H9 (cell line): ENCODE results near the gene DENND1C. TPM values are rescaled to one million over a fixed set of nuclear protein-coding genes. Genes with fewer than 3 reads are reported as not detected.

Experiments
- DNase-seq: peaks from one replicate; pipeline ENCODE4 v3.0.0-alpha.2; 2017
- H2AFZ ChIP-seq: one replicate; pipeline ENCODE4 v1.6.1; 2013; ENCODE audit warnings: mild to moderate bottlenecking, low read length, control low read depth, moderate library complexity
- H2AK5ac ChIP-seq: 2 replicates; pipeline ENCODE4 v1.6.1; 2013; ENCODE audit warnings: low read length, control low read depth, mixed read lengths; ENCODE audit not compliant: insufficient read length
- H2BK120ac ChIP-seq: one replicate; pipeline ENCODE4 v1.6.1; 2013; ENCODE audit warnings: low read depth, mild to moderate bottlenecking, low read length, control low read depth, inconsistent platforms; ENCODE audit not compliant: poor library complexity, severe bottlenecking
- H2BK12ac ChIP-seq: 2 replicates; pipeline ENCODE4 v1.6.1; 2013; ENCODE audit warnings: low read length, control low read depth, mixed read lengths, low read depth; ENCODE audit not compliant: insufficient read length
- H2BK15ac ChIP-seq: 2 replicates; pipeline ENCODE4 v1.6.1; 2013; ENCODE audit warnings: low read depth, low read length, control low read depth
- H2BK20ac ChIP-seq: one replicate; pipeline ENCODE4 v1.6.1; 2013; ENCODE audit warnings: low read depth, mild to moderate bottlenecking, low read length, control low read depth, inconsistent platforms; ENCODE audit not compliant: poor library complexity, severe bottlenecking
- H2BK5ac ChIP-seq: 2 replicates; pipeline ENCODE4 v1.6.1; 2013; ENCODE audit warnings: low read length, control low read depth, mixed read lengths; ENCODE audit not compliant: insufficient read length
- H3K14ac ChIP-seq: 2 replicates; pipeline ENCODE4 v1.6.1; 2013; ENCODE audit warnings: low read length, control low read depth; ENCODE audit not compliant: insufficient read depth
- H3K18ac ChIP-seq: 2 replicates; pipeline ENCODE4 v1.6.1; 2013; ENCODE audit warnings: low read depth, mild to moderate bottlenecking, mixed read lengths, low read length, control low read depth; ENCODE audit not compliant: insufficient read length
- H3K23ac ChIP-seq: 2 replicates; pipeline ENCODE4 v1.6.1; 2013; ENCODE audit warnings: low read length, control low read depth, mixed read lengths, low read depth; ENCODE audit not compliant: insufficient read length
- H3K23me2 ChIP-seq: 2 replicates; pipeline ENCODE4 v1.6.1; 2013; ENCODE audit warnings: low read depth, mild to moderate bottlenecking, mixed read lengths, low read length, control low read depth; ENCODE audit not compliant: insufficient read length, poor library complexity, severe bottlenecking
- H3K27ac ChIP-seq: 2 replicates; pipeline ENCODE4 v1.5.1; 2013; ENCODE audit warnings: low read length, control low read depth, mixed read lengths, low read depth; ENCODE audit not compliant: insufficient read length
- H3K27me3 ChIP-seq: 2 replicates; pipeline ENCODE4 v1.6.1; 2013; ENCODE audit warnings: low read length, control low read depth, inconsistent platforms; ENCODE audit not compliant: insufficient read depth
- H3K4ac ChIP-seq: 2 replicates; pipeline ENCODE4 v1.6.1; 2013; ENCODE audit warnings: low read depth, mild to moderate bottlenecking, control low read depth, inconsistent platforms, low read length, moderate library complexity
- H3K4me1 ChIP-seq: 2 replicates; pipeline ENCODE4 v1.6.1; 2013; ENCODE audit warnings: low read length, control low read depth, inconsistent platforms; ENCODE audit not compliant: insufficient read depth
- H3K4me2 ChIP-seq: 2 replicates; pipeline ENCODE4 v1.6.1; 2013; ENCODE audit warnings: low read length, control low read depth, mixed read lengths; ENCODE audit not compliant: insufficient read length, insufficient read depth
- H3K56ac ChIP-seq: 2 replicates; pipeline ENCODE4 v1.6.1; 2013; ENCODE audit warnings: low read depth, mild to moderate bottlenecking, mixed read lengths, low read length, control low read depth; ENCODE audit not compliant: insufficient read length
- H3K79me1 ChIP-seq: 2 replicates; pipeline ENCODE4 v1.6.1; 2013; ENCODE audit warnings: low read depth, mild to moderate bottlenecking, moderate library complexity, low read length, control low read depth, inconsistent platforms; ENCODE audit not compliant: insufficient read depth, poor library complexity, severe bottlenecking
- H3K79me2 ChIP-seq: 2 replicates; pipeline ENCODE4 v1.6.1; 2013; ENCODE audit warnings: low read length, control low read depth, inconsistent platforms; ENCODE audit not compliant: insufficient read depth
- H3K9ac ChIP-seq: 2 replicates; pipeline ENCODE4 v1.6.1; 2013; ENCODE audit warnings: low read length, control low read depth, mixed read lengths; ENCODE audit not compliant: insufficient read length; ENCODE audit errors: extremely low read depth
- H3K9me3 ChIP-seq: one replicate; pipeline ENCODE4 v1.6.1; 2013; ENCODE audit warnings: low read depth, low read length, inconsistent platforms; ENCODE audit not compliant: control insufficient read depth
- H3T11ph ChIP-seq: one replicate; pipeline ENCODE4 v1.6.1; 2013; ENCODE audit warnings: mild to moderate bottlenecking, low read length, control low read depth, inconsistent platforms
- H4K20me1 ChIP-seq: one replicate; pipeline ENCODE4 v1.6.1; 2013; ENCODE audit not compliant: control insufficient read depth, insufficient read length, insufficient read depth
- H4K5ac ChIP-seq: 2 replicates; pipeline ENCODE4 v1.6.1; 2013; ENCODE audit warnings: low read depth, mild to moderate bottlenecking, mixed read lengths, low read length, control low read depth; ENCODE audit not compliant: insufficient read length
- H4K8ac ChIP-seq: replicated peaks from 2 replicates; pipeline ENCODE4 v1.6.1; 2013; ENCODE audit warnings: low read length, control low read depth, mixed read lengths, low read depth; ENCODE audit not compliant: insufficient read length
- H4K91ac ChIP-seq: 2 replicates; pipeline ENCODE4 v1.6.1; 2013; ENCODE audit warnings: low read depth, mild to moderate bottlenecking, moderate library complexity, mixed read lengths, low read length, control low read depth; ENCODE audit not compliant: insufficient read length
- H3K27ac Mint-ChIP-seq, 3 experiments: 2 replicates in 2 of 3; 3 replicates in 1 of 3; pipeline ENCODE4 v1.8.0; 2020 to 2021; ENCODE audit warnings: mixed read lengths in 3 of 3, mild to moderate bottlenecking in 1 of 3, moderate library complexity in 1 of 3
- H3K27me3 Mint-ChIP-seq: 2 replicates; pipeline ENCODE4 v1.8.0; 2021; ENCODE audit warnings: low read depth, mild to moderate bottlenecking, moderate library complexity, mixed read lengths
- H3K36me3 Mint-ChIP-seq, 3 experiments: 2 replicates in 2 of 3; 3 replicates in 1 of 3; pipeline ENCODE4 v1.8.0; 2020 to 2021; ENCODE audit warnings: low read depth in 3 of 3, mixed read lengths in 3 of 3; ENCODE audit not compliant: insufficient read depth in 1 of 3
- H3K4me1 Mint-ChIP-seq, 2 experiments: 2 replicates each; pipeline ENCODE4 v1.8.0; 2020; ENCODE audit warnings: mixed read lengths in 2 of 2
- H3K4me3 Mint-ChIP-seq, 2 experiments: 2 replicates in 1 of 2; 3 replicates in 1 of 2; pipeline ENCODE4 v1.8.0; 2020 to 2021; ENCODE audit warnings: mild to moderate bottlenecking in 2 of 2, mixed read lengths in 2 of 2, moderate library complexity in 1 of 2
- H3K9me3 Mint-ChIP-seq, 2 experiments: 2 replicates in 1 of 2; 3 replicates in 1 of 2; pipeline ENCODE4 v1.8.0; 2020; ENCODE audit warnings: mild to moderate bottlenecking in 2 of 2, mixed read lengths in 2 of 2, moderate library complexity in 1 of 2
- WGBS: extraction: QIAGEN DNeasy Blood & Tissue Kit; methylation state at CpG from one replicate; pipeline ENCODE4 v1.1.7; 2013; ENCODE audit warnings: missing lambda C conversion rate, low lambda C conversion rate, mixed read lengths; ENCODE audit not compliant: insufficient read length; ENCODE audit errors: extremely low coverage; 5-methylcytosine and 5-hydroxymethylcytosine counted together
- total RNA-seq: library from RNA; stranded (reverse); gene quantifications from 2 replicates; pipeline ENCODE4 v1.2.1, GENCODE V29; 2021
- TF ChIP-seq, protein P1 (sequence below): fragments of 200-600 bp; sonication (generic); conservative IDR thresholded peaks from 3 replicates; pipeline ENCODE4 v1.8.0; 2021; ENCODE audit warnings: antibody characterized with exemption, mild to moderate bottlenecking

DENND1C gene
- total RNA-seq, 1 experiment from 2014 or later: 2.4 TPM

DNA sequence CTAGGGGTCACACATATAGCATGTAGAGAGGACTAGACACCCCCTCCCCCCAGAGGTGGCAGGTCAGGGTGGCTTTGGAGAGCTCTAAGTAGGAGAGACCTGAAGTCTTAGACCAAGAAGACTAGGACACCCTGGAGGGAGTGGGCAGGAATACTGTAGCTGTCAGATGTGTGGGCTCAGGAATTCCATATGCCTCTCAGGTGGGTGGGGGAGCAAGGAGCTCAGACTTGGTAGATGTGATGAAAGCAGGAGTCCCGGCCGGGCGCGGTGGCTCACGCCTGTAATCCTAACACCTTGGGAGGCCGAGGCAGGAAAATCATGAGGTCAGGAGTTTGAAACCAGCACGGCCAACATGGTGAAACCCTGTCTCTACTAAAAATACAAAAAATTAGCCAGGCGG is 15.9 kb downstream of the DENND1C start:
- Histone ChIP-seq H2AFZ (no peak overlapping the region), H3K4me1 (no peaks in the 10 kb centered on the region), H3K56ac (no peak overlapping the region), H3K27ac (no peak overlapping the region), H3K18ac (no peak overlapping the region), H3K27me3 (no peaks in the 10 kb centered on the region), H3T11ph (no peak overlapping the region), H4K8ac (no peak overlapping the region), H3K14ac (no peak overlapping the region), H3K23me2 (peaks cover 5% of the 10 kb centered on the region), H2BK20ac (no peak overlapping the region), H3K79me2 (no peaks in the 10 kb centered on the region), H4K91ac (no peak overlapping the region), H4K5ac (no peak overlapping the region), H2AK5ac (no peak overlapping the region), H3K9me3 (no peaks in the 10 kb centered on the region), H3K9ac (no peak overlapping the region), H3K23ac (no peak overlapping the region), H2BK120ac (no peak overlapping the region), H4K20me1 (no peaks in the 10 kb centered on the region), H3K4me2 (no peak overlapping the region), H2BK12ac (no peak overlapping the region), H3K4ac (no peak overlapping the region), H2BK5ac (no peak overlapping the region), H2BK15ac (no peak overlapping the region), H3K79me1 (no peaks in the 10 kb centered on the region)
- Mint-ChIP-seq H3K27me3 (peaks cover 7% of the 10 kb centered on the region), H3K9me3 (no peaks in the 10 kb centered on the region), H3K4me1 (peaks cover 12 to 28% of the 10 kb centered on the region in 2 experiments), H3K36me3 (peaks cover 0 to 31% (median 23%) of the 10 kb centered on the region in 3 experiments; a peak in 5 of 7 replicates), H3K4me3 (peak overlapping the region; percentile 67 to 83; a peak in 3 of 5 replicates), H3K27ac (peak overlapping the region in 1 of 3 experiments; percentile 65; a peak in 1 of 7 replicates)
- no peak for DNase-seq
- TF ChIP-seq, protein P1, sequence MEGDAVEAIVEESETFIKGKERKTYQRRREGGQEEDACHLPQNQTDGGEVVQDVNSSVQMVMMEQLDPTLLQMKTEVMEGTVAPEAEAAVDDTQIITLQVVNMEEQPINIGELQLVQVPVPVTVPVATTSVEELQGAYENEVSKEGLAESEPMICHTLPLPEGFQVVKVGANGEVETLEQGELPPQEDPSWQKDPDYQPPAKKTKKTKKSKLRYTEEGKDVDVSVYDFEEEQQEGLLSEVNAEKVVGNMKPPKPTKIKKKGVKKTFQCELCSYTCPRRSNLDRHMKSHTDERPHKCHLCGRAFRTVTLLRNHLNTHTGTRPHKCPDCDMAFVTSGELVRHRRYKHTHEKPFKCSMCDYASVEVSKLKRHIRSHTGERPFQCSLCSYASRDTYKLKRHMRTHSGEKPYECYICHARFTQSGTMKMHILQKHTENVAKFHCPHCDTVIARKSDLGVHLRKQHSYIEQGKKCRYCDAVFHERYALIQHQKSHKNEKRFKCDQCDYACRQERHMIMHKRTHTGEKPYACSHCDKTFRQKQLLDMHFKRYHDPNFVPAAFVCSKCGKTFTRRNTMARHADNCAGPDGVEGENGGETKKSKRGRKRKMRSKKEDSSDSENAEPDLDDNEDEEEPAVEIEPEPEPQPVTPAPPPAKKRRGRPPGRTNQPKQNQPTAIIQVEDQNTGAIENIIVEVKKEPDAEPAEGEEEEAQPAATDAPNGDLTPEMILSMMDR: no peak
- WGBS: no CpG with 5 or more reads among the region's 8 CpGs
